GM19351 (cell line): ENCODE results near the gene VSX1.

Experiments
- ATAC-seq: cut with Tn5 transposase; IDR thresholded peaks from one replicate; pipeline ENCODE4 v1.9.1; 2021; ENCODE audit warnings: mild to moderate bottlenecking, moderate library complexity; ENCODE audit not compliant: unreplicated experiment

The VSX1 gene

GRCh38 chr20:25081730-25082497 is at the start of gene VSX1:
TSS of gene VSX1 (minus strand) at chr20:25082141. CDS start at chr20:25082096, 45 bp downstream.
- ATAC-seq: no peak

DNA sequence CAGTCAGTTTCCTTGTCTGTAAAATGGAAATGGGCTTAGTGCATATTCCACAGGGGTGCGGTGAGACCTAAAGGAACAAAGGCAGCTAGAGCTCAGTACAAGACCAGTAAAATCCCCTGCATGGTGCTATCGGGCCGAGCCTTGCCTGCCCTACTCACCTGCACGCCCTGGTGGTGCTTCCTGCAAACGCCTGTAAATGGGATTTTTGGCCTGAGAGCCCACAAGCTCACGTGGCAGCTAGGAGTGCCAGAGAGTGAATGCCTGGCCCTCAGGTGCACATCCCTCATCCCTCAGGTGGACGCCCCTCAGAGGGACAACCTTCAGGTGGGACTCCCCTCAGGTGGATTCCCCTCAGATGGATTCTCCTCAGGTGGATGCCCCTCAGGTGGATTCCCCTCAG is 48.0 kb upstream of the VSX1 start:
- no peak for ATAC-seq

- no peak for ATAC-seq
These were observed 47.5 kb upstream of the VSX1 start for GRCh38 chr20:25129428-25129827.

DNA sequence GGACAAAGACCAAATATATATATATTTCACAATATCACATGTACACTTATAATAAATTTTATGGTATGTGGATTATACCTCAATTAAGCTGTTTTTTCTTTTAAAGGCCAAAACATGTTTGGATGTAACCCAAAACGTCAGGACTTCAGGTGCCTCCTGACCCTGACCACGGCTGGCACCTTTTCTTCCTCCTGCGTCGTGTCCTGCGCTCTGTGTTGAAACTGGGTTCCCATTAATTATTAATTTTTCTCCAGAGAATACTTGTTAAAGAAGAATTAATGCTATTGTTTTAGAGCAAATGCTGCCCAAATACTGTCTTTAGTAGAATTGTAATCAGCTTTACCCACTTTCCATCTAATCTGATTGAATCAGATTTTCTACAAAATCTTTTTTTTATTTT is 46.7 kb upstream of the VSX1 start:
- no peak for ATAC-seq

GRCh38 chr20:25127761-25128537 is 46.0 kb upstream of the VSX1 start:
- no peak for ATAC-seq

DNA sequence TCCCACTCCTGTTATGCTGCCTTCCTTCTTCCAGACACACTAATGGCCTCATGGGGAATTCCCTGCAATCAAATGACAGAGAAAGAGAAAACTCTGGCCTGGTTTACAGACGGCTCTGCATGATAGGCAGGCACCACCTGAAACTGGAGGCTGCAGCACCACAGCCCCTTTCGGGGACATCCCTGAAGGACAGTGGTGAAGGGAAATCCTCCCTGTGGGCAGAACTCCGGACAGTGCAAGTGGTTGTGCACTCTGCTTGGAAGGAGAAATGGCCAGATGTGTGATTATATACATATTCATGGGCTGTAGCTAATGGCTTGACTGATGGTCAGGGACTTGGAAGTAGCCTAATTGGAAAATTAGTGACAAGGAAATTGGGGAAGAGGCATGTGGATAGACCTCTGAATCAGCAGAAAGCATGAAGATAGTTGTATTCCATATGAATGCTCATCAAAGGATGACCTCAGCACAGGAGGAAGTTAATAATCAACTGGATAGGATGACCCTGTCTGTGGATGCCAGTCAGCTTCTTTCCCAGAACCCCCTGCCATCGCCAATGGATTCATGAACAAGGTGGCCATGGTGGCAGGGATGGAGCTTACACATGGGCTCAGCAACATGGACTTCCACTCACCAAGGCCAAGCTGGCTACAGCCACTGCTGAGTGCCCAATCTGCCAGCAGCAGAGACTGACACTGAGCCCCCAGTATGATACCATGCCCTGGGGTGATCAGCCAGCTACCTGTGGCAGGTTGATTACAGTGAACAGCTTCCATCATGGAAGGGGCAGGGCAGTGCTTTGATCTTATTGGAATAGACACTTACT is 44.5 kb upstream of the VSX1 start:
- ATAC-seq: no peak

DNA sequence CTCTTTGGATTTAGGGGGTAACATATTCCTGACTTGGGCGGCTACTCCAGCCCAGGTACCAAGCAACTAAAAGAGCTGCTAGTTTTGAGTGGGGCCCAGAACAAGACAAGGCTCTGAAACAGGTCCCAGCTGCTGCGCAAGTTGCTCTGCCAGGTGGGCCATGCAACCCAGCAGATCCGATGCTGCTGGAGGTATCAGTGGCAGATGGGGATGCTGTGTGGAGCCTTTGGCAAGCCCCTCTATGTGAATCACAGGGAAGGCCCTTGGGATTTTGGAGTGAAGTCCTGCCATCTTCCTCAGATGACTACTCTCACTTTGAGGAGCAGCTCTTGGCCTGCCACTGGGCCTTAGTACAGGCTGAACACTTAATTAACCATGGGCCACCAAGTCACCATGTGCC is 43.7 kb upstream of the VSX1 start:
- ATAC-seq: no peak

GRCh38 chr20:25120920-25121319 is 39.0 kb upstream of the VSX1 start:
- ATAC-seq: no peak

GRCh38 chr20:25120457-25120856 is 38.5 kb upstream of the VSX1 start:
- no peak for ATAC-seq

GRCh38 chr20:25118529-25118928 is 36.6 kb upstream of the VSX1 start:
- ATAC-seq: no peak

GRCh38 chr20:25117990-25118389 is 36.0 kb upstream of the VSX1 start:
- no peak for ATAC-seq

DNA sequence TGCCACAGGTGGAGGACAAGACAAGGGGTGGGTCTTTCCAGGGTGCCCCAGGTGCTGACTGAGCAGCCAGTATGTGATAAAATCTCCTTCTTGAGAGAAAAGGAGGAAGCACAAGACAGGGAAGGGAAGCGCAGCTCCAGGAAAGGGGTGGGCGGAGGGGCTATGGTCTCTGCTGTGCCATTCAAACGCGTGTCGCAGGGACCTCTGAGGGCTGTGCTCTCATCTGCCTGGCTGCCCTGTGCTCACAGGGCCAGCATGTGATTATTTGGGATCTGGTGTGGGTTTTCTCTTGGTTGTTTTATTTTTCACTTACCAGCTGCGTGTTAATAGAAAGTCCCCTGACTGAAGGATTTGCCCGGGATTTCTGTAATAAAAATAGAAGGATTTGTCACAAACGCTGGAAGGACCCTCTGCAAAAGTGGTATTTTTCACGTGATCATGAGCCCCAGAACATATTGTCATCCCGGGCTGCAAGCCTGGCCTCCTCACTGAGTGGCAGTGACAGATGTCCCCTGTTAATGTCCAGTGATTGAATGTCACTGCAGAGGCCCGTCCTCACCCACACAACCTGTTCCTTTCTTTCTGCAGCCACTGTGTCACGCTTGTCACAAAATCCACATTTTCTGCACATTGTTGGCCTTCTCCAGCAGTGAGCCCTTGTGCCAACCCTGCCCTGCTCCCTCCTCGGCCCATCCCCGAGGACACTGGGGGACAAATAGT is 35.0 kb upstream of the VSX1 start:
- ATAC-seq: no peak

DNA sequence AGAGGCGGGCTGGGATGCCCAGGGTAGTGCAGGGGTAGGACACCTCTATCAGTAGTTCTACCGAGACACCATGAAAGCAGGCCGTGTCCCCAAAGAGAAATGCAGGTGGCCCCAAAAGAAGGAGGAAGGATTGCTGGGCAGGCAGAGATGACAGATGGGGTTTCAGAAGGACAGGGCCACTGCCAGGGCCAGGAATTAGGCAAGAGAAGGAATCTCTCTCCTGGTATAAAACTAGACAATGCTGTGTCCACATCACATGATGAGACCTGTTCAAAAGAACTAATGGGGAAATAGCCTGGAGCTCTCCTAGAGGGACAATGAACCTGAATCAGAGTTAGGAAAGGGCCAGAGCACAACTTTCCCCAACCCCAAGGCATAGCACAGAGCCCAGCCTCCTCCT is 21.6 kb upstream of the VSX1 start:
- no peak for ATAC-seq

- no peak for ATAC-seq
These were observed 19.0 kb upstream of the VSX1 start for GRCh38 chr20:25100914-25101313.

- no peak for ATAC-seq
These were observed 17.7 kb upstream of the VSX1 start for GRCh38 chr20:25099601-25100140.

DNA sequence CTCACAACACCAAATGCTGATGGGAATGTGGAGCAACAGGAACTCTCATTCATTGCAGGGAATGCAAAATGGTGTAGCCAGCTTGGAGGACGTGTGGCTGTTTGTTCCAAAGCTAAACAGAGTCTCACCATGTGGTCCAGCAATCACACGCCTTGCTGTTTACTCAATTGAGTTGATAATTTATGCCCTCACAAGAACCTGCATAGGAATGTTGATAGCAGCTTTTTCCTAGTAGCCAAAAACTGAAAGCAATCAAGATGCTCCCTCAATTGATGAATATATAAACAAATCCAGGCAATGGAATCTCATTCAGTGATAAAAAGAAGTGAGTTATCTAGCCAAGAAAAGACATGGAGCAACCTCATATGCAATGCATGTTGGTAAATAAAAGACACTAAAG is 15.6 kb upstream of the VSX1 start:
- no peak for ATAC-seq

DNA sequence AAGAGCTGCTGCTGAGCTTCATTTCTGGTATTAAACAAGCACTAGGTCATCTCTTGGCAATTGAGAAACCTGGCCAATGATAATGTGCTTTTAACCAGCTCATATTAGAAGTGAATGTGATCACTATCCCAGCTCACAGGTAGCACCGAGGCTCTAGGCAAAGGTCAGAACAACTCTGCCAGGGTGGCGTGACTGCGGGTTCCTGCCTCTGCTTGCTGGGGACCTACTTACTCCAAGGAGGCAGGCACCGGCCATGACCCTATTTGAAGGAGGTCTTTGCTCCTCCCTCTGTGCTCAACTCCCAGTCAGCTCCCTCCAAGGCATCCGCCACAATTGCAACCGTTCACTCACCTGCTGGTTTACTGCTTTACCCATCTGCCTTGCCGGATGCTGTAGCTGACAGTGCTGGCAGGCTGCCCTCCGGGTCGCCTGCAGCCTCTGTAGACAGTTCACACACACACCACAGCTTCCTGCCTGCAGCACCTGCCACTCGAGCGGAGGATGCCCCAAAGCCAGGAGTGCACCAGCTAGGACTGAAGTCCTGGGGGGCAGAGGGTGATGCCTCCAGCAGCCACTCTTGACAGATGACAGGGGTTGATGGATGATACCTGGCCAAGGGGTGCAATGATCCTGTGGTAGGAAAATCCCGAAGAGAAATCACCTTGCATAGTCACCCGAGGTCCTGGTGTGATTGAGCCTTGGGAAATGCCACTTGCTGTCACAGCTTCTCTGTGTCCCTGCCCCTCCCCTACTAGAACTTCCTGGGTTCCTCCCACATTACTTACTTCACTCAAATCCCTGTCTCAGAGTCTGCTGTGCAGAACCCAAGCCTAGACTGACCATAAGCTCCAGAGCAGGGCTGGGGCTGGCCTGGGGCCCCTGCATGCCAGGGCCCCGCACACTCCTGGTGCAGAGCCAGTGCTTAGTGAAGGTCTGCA is 8.8 kb upstream of the VSX1 start:
- no peak for ATAC-seq

GRCh38 chr20:25089662-25090061 is 7.7 kb upstream of the VSX1 start:
- ATAC-seq: no peak

DNA sequence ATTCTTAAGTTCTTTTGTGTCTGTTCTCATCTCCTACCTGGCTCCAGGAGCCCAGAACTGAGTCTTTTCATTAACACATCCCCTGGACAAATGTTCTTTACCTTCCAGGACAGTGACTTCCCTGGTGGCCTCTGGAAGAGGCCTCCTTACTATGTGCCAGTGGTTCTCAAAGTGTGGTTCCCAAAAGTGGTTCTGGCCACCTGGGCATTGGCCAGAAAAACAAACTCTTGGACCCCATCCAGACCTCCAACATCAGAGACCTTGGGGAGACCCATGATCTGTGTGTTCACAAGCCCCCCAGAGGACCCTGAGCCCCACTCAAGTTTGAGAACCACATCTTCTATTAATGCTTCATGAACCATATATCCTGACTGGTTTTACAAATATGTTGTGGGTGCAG is 7.2 kb upstream of the VSX1 start:
- ATAC-seq: no peak

- ATAC-seq: no peak
These were observed 6.3 kb upstream of the VSX1 start for GRCh38 chr20:25088267-25088666.
